Measurements from ENCODE around the gene PLEKHD1.

The PLEKHD1 gene

DNA sequence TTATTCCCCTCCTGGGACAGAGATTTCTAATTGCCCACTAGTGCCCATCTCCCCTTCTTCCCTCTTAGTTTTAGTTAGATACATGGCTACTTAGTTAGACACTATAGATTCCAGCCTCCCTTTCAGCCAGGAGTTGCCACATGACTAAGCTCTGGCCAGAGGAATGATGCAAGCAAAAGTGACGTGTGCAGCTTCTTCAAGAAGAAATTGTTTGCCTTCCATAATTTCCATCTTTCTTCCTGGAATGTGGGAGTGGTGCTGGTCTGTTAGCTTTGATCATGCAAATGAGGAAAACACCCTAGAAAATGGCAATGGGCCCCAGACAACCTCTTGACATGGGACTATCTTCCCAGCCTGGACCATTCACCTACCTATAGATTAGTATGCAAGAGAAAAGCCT lies 68.7 kb downstream of the PLEKHD1 start:
- DNase-seq, result no peak

DNA sequence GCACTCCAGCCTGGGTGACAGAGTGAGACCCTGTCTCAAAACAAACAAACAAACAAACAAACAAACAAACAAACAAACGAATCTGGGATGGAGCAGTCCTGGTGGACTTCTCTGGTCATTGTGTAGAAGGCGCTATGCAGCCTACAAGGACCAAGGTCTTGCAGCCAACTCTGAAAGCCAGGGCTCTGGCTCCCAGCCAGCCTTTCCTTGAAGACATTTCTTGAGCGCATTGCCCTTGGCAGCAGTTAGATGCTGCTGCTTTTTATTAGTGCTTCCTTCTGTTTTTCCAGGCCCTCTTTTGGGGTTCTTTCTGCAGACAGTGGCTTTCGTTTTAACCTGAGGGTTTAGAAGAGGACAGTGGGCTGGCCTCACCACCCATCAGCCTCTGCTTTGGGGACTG lies 70.0 kb downstream of the PLEKHD1 start:
- DNase-seq, result no peak

DNA sequence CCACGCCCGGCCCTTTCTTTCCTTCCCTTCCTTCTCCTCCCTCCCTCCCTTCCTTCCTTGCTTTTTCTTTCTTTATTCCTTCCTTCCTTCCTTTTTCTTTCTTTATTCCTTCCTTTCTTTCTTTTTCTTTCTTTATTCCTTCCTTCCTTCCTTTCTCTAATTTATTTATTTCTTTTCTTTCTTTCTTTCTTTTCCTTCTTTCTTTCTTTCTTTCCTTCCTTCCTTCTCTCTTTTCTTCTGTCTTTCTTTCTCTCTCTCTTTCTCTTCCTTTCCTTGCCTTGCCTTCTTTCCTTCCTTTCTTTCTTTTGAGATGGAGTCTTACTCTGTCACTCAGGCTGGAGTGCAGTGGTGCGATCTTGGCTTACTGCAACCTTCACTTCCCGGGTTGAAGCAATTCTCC lies 74.2 kb downstream of the PLEKHD1 start:
- no peak for DNase-seq

DNA sequence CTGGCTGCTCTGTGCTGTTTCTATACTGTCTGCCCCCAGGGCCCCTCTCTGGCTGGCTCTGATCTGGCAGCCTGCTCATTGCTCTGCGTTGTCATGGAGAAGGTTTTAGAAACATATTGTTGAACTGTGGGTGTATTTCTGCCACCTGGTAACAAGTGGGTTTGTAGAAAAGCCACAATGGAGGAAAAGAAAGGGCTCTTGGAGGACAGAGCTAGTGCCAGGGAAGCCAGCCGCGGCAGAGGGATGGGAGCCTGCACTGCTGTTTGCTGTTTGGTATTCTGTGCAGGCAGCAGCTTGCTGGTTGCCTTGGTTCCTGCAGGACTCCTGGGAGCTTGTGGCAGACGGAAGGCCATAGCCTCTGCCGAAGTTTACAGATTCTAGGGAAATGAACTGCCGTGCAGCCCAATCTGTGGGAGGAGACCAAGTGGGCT lies 75.1 kb downstream of the PLEKHD1 start:
- no peak for DNase-seq

DNA sequence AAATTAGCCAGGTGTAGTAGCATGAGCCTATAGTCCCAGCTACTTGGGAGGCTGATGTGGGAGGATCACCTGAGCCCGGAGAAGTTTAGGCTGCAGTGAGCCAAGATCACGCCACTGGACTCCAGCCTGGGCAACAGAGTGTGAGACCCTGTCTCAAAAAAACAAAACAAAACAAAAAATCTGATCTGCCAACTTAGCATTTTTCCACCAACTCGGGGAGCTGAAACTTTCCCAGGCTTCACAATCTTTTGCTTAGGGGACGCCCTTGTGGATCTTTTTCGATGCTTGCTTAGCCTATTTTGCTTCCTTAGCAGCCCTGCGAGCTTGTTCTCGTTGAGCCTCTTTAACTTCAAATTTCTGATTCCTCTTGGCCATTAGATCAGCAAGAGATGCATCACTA lies 76.3 kb downstream of the PLEKHD1 start:
- no peak for DNase-seq

DNA sequence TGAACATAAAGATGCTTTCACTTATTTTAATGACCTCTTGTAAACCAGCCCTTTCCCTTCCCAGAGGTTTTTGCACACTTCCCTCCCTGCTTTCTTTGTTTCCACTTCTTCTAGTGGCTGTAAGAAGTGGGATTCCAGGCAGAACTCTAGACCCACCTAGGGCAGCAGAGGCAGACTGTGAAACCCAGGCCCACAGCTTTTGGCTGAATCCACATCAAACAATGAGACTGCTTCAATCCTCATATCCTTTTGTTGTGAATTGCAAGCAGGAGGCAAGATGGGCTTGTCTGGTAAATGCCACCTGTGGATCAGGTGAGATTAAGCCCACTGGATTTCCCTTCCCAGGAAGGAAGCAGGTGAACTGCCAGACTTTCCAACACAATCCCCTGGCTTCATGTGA lies 77.4 kb downstream of the PLEKHD1 start:
- no peak for DNase-seq

DNA sequence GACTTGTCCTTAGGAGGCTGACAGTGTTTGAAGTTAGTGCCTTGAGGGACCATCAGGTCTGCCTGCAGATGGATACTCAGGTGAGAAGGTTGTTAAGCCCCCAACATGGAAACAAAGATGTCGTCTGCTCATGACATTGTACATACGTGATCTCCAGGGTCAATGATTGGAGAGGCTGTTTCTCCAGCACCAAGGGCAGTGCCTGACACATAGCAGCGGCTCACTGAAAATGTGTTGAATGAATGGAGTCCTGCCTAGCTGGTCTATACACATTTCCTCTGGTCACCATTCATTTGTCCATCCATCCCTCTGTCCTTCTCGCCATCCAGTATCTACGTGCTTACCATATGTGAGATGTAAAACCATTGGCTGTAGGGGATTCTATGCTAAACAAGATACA lies 83.0 kb downstream of the PLEKHD1 start:
- DNase-seq, result no peak

DNA sequence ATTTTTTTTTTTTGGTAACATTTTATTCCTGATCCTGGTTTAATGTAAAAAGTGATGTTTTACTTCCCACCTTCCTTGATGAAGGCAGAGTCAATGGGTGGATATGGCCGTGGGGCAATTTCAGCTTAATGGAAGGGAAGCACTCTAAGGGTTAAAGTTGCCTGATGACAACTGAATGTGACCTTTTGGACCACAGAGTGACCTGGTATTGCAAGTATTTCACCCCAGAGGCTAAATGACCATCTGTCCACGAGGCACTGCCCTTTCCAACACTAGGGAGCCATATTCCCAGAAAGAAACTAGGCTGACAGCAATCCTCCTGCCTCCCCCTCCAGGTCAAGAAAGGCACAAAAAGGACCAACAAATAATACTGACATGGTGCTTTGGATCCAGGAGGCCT lies 85.3 kb downstream of the PLEKHD1 start:
- no peak for DNase-seq

DNA sequence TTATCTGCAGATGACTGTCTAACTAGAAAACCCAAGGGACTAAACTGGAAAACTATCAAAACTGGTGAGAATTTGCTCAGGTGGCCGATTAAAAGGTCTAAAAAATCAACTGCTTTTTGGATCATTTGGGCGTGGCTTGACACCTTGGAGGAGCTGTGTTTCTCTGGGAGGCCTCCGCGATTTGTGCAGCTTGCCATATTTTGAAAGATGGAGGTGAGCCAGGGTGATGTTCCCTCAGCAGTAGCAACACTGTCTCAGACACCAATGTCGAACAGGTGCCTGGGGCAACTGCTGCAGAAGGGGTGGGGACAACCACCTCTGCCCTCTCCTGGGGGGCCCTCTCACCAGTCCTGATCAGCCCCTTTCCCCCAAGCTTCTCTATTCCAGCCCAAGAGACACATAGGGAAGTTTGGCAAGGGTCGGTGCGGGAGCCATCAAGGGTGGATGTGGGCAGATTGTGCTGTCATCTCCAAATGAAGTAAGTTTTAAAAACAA lies 86.4 kb downstream of the PLEKHD1 start:
- no peak for DNase-seq

DNA sequence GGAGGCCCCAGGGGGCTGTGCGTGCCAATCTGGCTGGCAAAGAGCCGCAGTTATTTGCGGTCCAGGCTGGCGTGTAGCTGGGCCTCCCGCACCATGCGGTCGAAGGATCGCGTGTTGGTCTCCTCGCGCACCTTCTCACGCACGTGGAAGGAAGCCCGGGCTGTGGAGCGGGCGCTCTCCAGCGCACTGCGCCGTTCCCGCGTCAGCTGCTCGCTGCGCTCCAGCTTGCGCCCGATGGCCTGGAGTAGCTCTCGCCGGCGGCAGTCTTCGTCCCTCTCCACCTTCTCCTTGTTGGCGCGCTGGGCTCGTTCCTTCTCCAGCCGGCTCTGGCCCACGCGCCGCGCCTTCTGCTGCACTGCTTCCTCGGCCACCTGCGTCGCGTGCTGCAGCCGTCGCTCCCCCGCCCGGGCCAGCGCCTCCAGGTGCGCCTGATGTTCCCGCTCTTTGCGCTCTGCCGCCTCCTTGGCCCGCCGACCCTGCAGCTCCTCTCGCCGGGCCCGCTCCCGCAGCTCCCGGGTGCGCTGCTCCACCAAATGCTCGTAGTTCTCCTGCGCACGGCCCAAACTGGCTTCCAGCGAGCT lies 87.0 kb downstream of the PLEKHD1 start:
- no peak for DNase-seq

DNA sequence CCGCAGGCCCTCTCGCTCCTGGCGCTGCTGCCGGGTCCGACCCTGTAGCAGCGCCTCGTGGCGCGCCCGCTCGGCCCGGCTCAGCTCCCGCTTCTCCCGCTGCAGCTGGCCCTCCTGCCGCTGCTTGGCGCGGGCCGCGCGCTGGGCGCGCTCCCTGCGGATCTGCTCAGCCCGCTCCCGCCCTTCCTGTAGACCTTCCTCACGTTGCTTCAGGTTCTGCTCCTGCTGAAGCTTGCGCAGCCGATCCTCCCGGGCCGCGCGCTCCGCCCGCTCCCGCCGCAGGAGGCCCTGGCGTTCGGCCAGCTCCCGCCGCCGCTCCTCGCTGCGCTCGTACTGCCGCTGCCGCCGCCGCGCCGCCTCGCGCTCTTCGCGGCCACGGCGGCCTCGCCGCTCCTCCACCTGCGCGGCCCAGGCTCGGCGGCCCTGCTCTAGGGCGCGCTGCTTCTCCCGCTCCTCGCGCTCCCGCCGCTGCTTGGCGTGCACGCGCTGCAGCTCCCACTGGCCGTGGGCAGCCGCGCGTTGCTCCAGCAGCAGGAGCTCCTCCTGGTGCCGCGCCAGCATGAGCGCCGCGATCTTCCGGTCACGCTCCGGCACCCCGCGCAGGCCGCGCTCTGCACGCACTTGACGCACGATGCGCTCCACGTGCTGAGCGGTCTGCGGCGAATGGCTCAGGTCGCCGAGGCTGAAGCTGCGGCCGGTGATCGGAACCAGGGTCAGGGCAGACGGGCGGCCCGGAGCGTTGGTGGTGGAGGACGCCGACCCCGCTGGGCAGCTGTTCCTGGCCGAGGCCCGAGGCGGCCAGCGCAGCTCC lies 87.7 kb downstream of the PLEKHD1 start:
- DNase-seq, result no peak

DNA sequence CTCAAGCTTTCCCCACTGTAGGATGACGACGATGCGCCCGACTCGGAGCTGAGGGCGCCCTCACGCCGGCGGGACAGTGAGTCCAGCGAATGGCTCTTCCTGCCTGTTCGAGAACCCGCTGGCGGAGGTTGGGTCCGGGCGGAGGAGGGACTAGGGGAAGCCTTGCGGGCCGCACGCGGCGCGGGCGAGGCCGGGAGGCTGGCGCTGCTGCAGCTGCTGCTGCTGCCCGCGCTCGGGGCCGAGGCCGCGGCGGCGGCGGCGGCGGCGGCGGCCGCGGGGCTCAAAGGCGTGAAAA lies 88.3 kb downstream of the PLEKHD1 start:
- DNase-seq, result no peak

DNA sequence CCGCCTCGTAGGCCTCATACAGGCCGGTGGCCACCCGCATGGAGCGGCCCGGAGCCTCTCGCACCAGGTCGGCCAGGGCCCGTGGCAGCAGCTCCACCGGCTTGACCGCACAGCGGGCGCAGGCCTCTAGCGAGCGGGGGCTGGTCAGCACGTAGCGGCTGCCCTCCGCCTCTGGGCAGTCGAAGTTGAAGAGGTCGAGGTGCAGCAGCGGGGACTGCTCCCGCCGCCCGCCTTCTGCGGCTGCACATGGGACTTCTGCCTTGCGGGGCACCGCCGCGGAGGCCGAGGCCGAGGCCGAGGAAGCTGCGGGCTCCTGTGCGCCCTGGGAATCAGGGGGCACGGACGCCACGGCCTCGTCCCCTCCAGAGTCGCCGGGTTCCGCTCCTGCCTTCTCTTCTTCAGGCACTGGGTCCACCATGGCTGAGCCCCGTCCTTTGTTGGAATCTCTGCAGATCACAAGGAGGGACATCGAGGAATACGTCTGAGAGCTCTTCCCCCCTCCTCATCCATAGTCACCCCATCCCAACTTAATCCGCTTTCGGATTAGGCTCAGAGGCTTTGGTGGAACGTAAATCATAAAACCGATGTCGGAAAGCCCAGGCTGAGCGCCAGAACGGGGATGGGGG lies 88.8 kb downstream of the PLEKHD1 start:
- no peak for DNase-seq

DNA sequence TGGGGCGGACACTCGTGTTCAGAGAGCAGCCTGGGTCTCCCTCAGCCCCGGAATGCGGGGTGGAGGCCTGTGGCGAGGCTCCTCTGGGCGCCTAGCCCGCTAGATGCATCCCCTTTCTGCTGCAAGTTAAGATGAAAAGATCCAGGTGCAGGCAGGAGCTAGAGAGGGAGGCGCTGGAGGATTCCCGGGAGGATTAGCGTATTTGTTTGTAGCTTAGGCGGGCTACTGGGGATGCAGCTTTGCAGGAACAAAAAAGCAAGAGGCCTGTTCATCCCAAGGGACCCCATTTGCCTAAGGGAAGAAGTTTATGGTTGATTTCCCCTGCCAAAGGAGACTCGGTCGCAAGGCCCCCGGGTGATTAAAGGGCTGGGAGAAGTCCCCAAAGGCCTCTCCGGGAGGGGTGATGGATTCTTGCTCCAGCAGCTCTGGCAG lies 89.3 kb downstream of the PLEKHD1 start:
- DNase-seq, result no peak

DNA sequence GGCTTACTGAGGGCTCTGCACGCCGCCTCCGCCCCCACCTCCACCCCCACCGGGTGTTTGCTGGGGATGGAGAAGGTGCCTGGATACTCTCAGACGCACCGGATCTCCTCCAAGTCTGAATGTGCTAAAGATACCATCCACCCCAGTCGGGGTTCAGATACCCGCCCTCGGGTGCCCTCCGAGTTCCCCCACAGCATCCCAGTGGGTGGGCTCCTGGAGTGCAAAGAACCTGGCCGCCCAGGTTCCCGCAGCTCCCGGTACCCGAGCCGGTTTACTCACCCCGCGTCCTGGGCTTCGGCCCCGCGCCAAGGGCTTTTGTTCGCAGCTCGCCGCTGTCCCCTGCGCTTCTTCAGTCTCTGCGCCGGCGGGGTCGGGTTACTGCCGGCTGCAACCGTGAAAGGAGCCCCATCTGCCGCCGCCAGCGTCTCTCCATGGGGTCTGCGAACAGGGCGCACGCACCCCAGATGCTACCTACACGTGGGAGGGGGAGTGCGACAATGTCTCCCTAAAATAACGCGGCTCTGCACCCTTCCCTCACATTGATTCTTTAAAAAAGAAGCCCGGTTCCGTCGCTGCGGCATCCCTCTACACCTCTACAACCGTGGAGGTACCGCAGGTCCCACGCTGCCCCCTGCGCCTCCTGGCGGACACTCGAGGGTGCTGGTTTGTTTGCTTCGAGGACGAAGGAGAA lies 89.9 kb downstream of the PLEKHD1 start, which contains the start of gene CCDC177:
TSS of gene CCDC177 (minus strand) at position 609 of the 691 bp plus-strand sequence. CDS start 1,249 bp downstream, outside the sequence.
- DNase-seq, result peak; percentile 44 to 68 (median 56)

DNA sequence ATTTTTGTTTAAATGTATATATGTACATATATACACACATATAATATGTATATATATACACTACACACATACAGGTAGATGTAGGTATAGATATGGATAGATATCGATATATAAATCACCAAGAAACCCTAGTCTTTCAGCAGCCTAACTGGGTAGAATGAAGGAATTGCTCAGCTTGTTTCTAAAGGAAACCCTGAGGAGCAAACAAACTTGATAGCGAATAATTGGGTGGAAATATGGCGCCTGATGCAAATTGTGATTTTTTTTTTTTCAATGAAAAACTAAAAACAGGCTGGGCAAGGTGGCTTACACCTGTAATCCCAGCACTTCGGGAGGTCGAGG lies 90.4 kb downstream of the PLEKHD1 start:
- DNase-seq, result no peak

DNA sequence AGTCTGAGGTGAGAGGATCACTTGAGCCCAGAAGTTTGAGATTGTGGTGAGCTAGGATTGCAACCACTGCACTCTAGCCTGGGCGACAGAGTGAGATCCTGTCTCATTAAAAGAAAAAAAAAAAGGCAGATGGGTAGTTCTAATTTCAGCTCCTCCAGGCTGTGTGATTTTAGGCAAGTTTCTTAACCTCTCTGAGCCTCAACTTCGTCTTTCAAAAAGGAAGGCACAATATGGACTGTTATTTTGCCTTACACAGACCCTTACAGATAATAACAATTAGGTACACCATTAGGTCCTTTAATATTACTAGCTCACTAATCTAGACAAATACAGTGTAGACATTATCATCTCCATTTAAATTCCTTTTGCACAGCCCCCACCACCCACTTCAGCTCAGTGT lies 94.9 kb downstream of the PLEKHD1 start:
- no peak for DNase-seq

DNA sequence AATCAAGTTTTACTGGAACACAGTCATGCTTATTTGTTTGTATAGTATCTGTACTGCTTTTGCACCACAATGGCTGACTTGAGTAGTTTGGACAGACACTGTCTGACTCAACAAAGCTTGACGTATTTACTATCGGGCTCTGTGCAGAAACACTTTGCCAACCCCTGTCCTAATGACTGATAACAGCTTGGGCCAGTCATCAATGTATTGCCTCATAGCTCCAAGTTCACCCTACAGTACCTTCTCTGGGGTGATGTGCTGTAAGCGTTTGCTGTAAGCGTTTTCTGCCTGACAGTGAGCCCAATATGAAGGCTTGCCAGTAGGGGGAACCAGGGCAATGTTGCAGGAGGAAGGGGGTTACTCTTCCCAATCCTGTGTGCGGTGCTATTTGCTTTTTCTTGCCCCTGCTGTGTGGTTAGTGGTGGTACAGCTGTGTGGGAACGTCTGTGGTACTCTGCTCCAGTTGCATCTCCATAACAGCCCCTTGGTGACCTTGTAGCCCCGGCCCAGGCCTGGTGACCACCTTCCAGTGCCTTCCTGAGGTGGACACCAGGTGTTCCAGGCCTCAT lies 95.6 kb downstream of the PLEKHD1 start:
- DNase-seq, result no peak
